GM13977 (cell line): ENCODE data around the gene B4GALNT1.
"Not testable (repeated sequence)": the region's sequence is repeated elsewhere in the genome, so short reads cannot be mapped to it uniquely, and the experiment has no call there.

Experiments used
- DNase-seq: peaks from one replicate; pipeline ENCODE4 v3.0.0; 2012; ENCODE audit warnings: low spot score
- in situ Hi-C: fragments of 300-500 bp; cut with MboI; formaldehyde crosslinking; loops from one replicate; pipeline ENCODE4 v1.12.0; 2022; ENCODE audit warnings: low sequenced_read_pairs, low pct_unique_long_range_greater_than_20kb, mixed read lengths, inconsistent platforms; ENCODE audit not compliant: unreplicated experiment
- TF ChIP-seq, protein P1 (sequence below): IDR thresholded peaks from 2 replicates; pipeline ENCODE4 v1.5.1; 2012; ENCODE audit warnings: mild to moderate bottlenecking, control low read depth; ENCODE audit not compliant: insufficient read depth; ENCODE audit errors: extremely low read depth, missing control alignments

B4GALNT1 gene

DNA sequence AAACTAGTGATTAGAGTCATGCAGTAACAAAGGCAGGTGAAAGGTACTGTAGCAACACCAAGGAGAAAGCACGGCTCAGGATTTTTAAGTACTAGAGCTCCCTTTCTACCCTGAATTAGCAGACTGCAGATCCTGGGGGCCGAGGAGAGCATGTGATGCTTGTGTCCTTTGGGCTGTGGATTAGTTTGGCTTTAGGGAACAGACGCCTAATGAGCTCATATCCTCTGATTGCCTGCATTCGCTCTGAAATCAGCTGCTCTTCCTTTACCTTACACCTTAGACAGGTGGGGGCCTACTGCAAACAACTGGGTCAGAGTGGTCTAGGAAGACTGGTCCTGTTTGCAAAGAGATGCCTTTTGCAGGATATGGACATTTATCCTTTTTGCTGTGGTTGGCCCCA, 39.8 kb downstream of the B4GALNT1 start:
- in situ Hi-C loops, result no loop called here
- TF ChIP-seq, protein P1, sequence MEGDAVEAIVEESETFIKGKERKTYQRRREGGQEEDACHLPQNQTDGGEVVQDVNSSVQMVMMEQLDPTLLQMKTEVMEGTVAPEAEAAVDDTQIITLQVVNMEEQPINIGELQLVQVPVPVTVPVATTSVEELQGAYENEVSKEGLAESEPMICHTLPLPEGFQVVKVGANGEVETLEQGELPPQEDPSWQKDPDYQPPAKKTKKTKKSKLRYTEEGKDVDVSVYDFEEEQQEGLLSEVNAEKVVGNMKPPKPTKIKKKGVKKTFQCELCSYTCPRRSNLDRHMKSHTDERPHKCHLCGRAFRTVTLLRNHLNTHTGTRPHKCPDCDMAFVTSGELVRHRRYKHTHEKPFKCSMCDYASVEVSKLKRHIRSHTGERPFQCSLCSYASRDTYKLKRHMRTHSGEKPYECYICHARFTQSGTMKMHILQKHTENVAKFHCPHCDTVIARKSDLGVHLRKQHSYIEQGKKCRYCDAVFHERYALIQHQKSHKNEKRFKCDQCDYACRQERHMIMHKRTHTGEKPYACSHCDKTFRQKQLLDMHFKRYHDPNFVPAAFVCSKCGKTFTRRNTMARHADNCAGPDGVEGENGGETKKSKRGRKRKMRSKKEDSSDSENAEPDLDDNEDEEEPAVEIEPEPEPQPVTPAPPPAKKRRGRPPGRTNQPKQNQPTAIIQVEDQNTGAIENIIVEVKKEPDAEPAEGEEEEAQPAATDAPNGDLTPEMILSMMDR, result no peak
- DNase-seq, result no peak

DNA sequence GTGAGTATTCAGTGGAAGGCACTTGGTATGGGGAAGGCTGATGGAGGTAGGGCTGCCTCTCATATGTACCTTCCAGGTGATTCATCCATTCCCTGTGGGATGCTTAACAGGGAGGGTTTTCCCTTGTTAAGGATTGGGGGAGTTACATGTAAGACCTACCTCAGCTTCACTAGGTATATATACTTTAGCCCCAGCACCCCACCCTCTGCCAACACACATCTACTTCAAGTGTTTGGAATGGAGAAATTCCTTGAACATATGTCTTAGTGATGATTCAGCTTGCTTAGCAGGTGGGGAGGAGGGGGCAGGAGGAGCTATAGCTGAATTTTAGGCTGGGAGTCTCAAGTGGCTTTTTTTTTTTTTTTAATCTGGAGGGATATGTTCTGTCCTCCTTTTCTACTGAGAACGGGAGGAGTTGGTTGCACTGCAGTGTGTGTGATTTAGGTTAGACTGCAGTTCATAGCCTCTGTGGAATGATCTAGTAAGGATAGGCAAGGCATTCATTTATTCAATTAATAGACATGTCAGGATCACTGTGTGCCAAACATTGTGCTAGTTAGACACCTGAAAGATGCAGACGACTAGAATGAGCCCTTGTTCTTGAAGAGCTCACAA, 40.3 kb downstream of the B4GALNT1 start:
- TF ChIP-seq, protein P1, result no peak
- in situ Hi-C loops, result no loop called here
- DNase-seq, result no peak

DNA sequence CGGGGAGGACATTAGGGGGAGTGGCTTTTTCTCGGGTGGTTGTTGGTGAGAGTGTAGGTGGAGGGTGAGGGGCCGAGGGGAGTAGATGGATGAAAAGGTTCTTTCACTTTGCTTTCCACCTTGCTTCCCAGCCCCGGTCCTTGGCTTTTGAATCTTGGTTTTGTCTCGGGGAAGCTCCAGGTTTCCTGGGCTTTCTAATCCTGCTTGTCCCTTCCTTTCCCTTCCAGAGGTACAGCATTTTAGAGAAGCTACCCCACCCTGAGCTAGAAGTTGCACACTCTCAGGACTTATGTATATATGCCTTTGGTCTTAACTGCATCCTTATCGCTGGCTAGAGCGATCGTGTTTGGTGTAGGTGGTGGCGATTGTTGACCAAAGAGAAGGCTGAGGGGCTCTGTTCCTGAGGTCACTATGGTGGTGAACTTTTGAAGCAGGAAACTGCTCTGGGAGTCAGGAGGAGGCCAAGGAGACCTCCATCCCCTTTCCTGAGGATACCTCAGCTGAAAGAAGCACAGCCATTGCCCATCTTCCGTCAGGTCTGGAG, 41.1 kb downstream of the B4GALNT1 start:
- TF ChIP-seq, protein P1, result no peak
- in situ Hi-C loops, result no loop called here
- no peak for DNase-seq

DNA sequence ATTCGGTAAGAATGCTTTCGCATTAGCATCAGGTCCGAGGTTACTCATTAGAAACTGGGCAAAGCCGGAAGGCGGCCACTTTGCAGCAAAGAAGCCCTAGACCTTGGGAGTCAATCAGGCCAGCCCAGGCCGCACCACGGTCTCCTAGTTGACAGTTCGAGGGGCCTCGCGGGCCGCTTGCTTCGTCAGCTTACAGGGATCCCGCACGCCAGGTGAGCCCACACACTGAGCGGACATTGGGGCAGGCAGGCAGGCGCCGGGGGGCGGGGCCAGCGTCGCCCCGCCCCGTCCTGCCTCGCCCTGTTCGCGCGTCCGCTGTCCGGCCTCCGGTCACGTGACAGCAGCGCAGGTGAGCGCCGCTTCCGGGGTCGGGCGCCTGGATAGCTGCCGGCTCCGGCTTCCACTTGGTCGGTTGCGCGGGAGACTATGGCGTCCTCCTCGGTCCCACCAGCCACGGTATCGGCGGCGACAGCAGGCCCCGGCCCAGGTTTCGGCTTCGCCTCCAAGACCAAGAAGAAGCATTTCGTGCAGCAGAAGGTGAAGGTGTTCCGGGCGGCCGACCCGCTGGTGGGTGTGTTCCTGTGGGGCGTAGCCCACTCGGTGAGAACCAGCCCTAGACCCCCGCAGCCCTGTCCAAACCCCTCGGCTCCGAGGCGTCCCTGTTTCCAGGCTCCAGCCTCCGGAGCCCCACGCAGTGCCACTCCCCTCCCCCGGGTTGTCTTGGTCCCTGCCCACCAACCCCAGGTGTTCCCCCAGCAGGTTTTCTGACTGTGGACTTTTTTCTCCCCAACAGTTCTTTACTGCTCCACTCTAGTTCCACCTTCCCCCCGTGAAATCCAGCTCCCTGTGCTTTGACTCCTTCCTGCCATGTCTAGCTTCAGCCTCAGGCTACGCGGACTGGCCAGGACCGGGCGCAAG, 41.9 kb downstream of the B4GALNT1 start, which contains the start of gene PIP4K2C:
TSS of gene PIP4K2C (plus strand) at position 329 of the 918 bp plus-strand sequence. CDS start at position 427, 98 bp downstream.
- DNase-seq, result peak; percentile 95
- in situ Hi-C loops, result no loop called here
- TF ChIP-seq, protein P1, result no peak

DNA sequence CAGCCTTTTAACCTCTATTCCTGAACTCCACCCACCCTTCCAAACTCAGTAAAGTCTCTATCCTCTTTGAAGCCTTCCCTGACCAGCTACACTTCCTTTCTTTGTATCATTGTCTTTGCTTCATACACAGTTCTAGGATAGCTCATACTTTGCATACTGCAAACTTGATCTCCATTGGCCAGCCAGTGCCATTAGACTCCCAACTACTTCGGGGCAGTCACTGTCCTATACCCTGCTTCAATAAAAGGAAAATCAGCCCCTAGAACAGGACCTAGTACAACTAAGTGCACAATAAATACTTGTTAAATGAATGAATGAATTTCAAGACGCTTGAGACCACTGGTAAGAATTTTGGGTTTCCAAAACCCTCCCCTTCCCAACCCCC, 42.5 kb downstream of the B4GALNT1 start:
- in situ Hi-C loops, result no loop called here
- no peak for DNase-seq
- TF ChIP-seq, protein P1, result no peak

DNA sequence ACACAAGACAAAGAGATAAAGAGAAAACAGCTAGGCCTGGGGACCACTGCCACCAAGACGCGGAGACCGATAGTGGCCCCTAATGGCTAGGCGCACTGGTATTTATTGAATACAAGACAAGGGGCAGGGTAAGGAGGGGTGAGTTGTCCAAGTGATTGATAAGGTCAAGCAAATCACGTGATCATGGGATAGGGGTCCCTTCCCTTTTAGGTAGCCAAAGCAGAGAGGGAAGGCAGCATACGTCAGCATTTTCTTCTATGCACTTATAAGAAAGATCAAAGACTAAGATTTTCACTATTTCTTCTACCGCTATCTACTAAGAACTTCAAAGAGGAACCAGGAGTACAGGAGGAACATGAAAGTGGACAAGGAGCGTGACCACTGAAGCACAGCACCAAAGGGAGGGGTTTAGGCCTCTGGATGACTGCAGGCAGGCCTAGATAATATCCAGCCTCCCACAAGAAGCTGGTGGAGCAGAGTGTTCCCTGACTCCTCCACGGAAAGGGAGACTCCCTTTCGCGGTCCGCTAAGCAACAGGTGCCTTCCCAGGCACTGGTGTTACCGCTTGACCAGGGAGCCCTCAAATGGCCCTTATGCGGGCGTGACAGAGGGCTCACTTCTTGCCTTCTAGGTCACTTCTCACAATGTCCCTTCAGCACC, 43.9 kb downstream of the B4GALNT1 start:
- DNase-seq, in situ Hi-C loops: not testable (repeated sequence)
